Activated naive CD4-positive, alpha-beta T cell treated with anti-CD3 and anti-CD28 coated beads, Interleukin-2, amount 10 ng/mL, durations not matched to agents 7 days and 5 days (primary cell): ENCODE results near the gene TRPM6.

Experiments
- CTCF ChIA-PET: fragments of 350-600 bp; sonication (Branson Sonifier 250); formaldehyde crosslinking; loops from one replicate; lab custom pipeline; 2021; ENCODE audit warnings: antibody characterized with exemption; lab: Charles Lee
- DNase-seq: peaks from one replicate; pipeline ENCODE4 v3.0.0-alpha.2; 2020
- H3K27ac Mint-ChIP-seq: one replicate; pipeline ENCODE4 v1.8.0; 2021; ENCODE audit warnings: mild to moderate bottlenecking, moderate library complexity, mixed read lengths
- H3K27me3 Mint-ChIP-seq: one replicate; pipeline ENCODE4 v1.8.0; 2021; ENCODE audit warnings: mild to moderate bottlenecking, mixed read lengths
- H3K36me3 Mint-ChIP-seq: one replicate; pipeline ENCODE4 v1.8.0; 2021; ENCODE audit warnings: mixed read lengths
- H3K4me1 Mint-ChIP-seq: one replicate; pipeline ENCODE4 v1.8.0; 2021; ENCODE audit warnings: mixed read lengths
- H3K4me3 Mint-ChIP-seq: one replicate; pipeline ENCODE4 v1.8.0; 2021; ENCODE audit warnings: mild to moderate bottlenecking, moderate library complexity, mixed read lengths
- H3K9me3 Mint-ChIP-seq: one replicate; pipeline ENCODE4 v1.8.0; 2021; ENCODE audit warnings: mixed read lengths

The TRPM6 gene

GRCh38 chr9:74773886-74774479 is 113.7 kb downstream of the TRPM6 start:
- Mint-ChIP-seq H3K27me3 (peaks cover 8% of the 10 kb centered on the region), H3K36me3 (no peaks in the 10 kb centered on the region), H3K4me1 (peaks cover 2% of the 10 kb centered on the region), H3K27ac (no peak overlapping the region), H3K4me3 (no peak overlapping the region), H3K9me3 (no peaks in the 10 kb centered on the region)
- DNase-seq: peak; percentile 82
- CTCF ChIA-PET: interaction anchor here (0.6 to 8.5 kb wide), 27 partner anchors 10 to 1091 kb away, joined by 3 to 121 read pairs (median 3); partner anchors contain the start of genes C9orf40, CARNMT1 and OSTF1

- Mint-ChIP-seq H3K9me3 (no peaks in the 10 kb centered on the region), H3K36me3 (no peaks in the 10 kb centered on the region), H3K27ac (no peak overlapping the region), H3K4me3 (no peak overlapping the region), H3K27me3 (peaks cover 8% of the 10 kb centered on the region), H3K4me1 (peaks cover 2% of the 10 kb centered on the region)
- no peak for DNase-seq
- CTCF ChIA-PET: interaction anchor here (0.9 to 8.5 kb wide), 6 partner anchors 181 to 1571 kb away, joined by 3 to 121 read pairs (median 8); partner anchors contain the start of gene C9orf40
Measured at GRCh38 chr9:74772121-74772520, 115.6 kb downstream of the TRPM6 start.

DNA sequence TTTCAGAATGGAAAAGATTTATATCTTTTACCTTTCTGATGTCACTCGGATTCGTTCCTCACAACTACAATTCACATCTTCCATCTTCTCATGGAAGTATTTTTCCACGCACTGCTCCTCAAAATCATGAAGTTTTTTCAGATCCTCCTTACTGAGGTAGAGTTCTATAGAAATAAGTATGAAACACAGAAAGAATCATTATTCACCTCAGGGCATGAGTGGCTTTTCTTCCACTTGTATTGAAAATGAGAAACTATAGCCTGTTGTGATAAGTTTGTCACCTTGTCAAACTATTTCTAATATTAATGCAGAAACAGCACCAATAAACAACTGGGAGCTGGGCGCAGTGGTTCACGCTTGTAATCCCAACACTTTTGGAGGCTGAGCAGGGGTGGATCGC is 116.0 kb downstream of the TRPM6 start:
- peaks cover 2% of the 10 kb centered on the region for H3K4me1 Mint-ChIP-seq
- H3K27me3 Mint-ChIP-seq: peaks cover 8% of the 10 kb centered on the region
- H3K36me3 Mint-ChIP-seq: no peaks in the 10 kb centered on the region
- DNase-seq: no peak
- H3K4me3 Mint-ChIP-seq: no peak overlapping the region
- H3K9me3 Mint-ChIP-seq: no peaks in the 10 kb centered on the region
- CTCF ChIA-PET: interaction anchor here (0.6 to 8.5 kb wide), 6 partner anchors 261 to 1571 kb away, joined by 3 to 74 read pairs (median 3); no protein-coding TSS in a partner anchor
- H3K27ac Mint-ChIP-seq: no peak overlapping the region

- CTCF ChIA-PET: interaction anchor here (0.6 to 1.3 kb wide), 4 partner anchors 46 to 306 kb away, joined by 3 read pairs; no protein-coding TSS in a partner anchor
- Mint-ChIP-seq H3K4me1 (peaks cover 2% of the 10 kb centered on the region), H3K27ac (no peak overlapping the region), H3K27me3 (peaks cover 8% of the 10 kb centered on the region), H3K36me3 (no peaks in the 10 kb centered on the region), H3K9me3 (no peaks in the 10 kb centered on the region), H3K4me3 (no peak overlapping the region)
- no peak for DNase-seq
Measured at GRCh38 chr9:74771262-74771585, 116.5 kb downstream of the TRPM6 start.

GRCh38 chr9:74770508-74771261 is 117.0 kb downstream of the TRPM6 start:
- DNase-seq: peak; percentile 51
- Mint-ChIP-seq H3K27ac (no peak overlapping the region), H3K27me3 (peaks cover 8% of the 10 kb centered on the region), H3K4me3 (no peak overlapping the region), H3K36me3 (no peaks in the 10 kb centered on the region), H3K9me3 (no peaks in the 10 kb centered on the region), H3K4me1 (peaks cover 2% of the 10 kb centered on the region)
- CTCF ChIA-PET: interaction anchor here (0.6 to 1.3 kb wide), 8 partner anchors 29 to 314 kb away, joined by 3 to 4 read pairs (median 3); no protein-coding TSS in a partner anchor

GRCh38 chr9:74765481-74765971 is 122.2 kb downstream of the TRPM6 start:
- Mint-ChIP-seq H3K27ac (no peak overlapping the region), H3K36me3 (no peaks in the 10 kb centered on the region), H3K27me3 (peaks cover 12% of the 10 kb centered on the region), H3K4me3 (no peak overlapping the region), H3K9me3 (no peaks in the 10 kb centered on the region), H3K4me1 (no peaks in the 10 kb centered on the region)
- CTCF ChIA-PET: no interaction called here
- DNase-seq: no peak

DNA sequence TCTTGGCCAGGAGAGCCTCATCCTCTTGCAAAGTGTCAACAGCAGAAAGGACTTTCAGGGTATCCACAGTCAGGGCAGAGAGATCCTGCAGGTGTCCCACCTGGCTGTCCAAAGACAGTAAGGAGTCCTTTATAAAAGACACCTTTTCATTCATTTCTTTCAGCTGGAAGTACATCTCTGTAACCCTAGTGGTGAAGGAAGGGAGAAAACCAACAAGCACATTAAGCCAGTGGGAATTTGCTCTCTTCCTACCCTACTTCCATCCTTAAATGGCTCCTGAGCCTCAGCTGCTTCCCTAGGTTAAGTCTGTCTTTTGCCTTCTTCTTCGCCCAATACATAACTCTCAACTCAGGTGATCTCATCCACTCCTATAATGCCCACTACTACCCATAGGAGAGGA is 124.8 kb downstream of the TRPM6 start:
- H3K9me3 Mint-ChIP-seq: no peaks in the 10 kb centered on the region
- peaks cover 10% of the 10 kb centered on the region for H3K27me3 Mint-ChIP-seq
- no peak overlapping the region for H3K27ac Mint-ChIP-seq
- H3K4me1 Mint-ChIP-seq: no peaks in the 10 kb centered on the region
- CTCF ChIA-PET: no interaction called here
- H3K4me3 Mint-ChIP-seq: no peak overlapping the region
- H3K36me3 Mint-ChIP-seq: no peaks in the 10 kb centered on the region
- no peak for DNase-seq

DNA sequence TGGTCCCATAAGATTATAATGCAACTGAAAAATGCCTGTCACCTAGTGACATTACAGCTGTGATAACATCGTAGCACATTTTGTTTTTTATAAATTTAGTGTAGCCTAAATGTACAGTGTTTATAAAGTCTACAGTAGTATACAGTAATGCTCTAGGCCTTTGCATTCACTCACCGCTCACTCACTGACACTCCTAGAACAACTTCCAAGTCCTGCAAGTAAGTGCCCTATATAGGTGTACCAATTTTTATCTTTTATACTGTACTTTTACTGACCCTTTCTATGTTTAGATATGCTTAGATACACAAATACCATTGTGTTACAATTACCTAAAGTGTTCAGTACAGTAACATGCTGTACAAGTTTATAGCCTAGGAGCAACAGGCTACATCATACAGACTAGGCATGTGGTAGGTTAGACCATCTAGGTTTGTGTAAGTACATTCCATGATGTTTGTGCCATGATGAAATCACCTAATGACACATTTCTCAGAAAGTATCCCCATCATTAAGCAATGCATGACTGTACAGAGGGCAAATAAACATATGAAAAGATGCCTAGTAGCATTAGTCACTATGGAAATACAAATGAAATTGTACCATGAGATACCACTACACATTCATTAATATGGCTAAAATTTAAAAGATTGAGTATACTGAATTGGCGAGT is 127.6 kb downstream of the TRPM6 start:
- H3K36me3 Mint-ChIP-seq: no peaks in the 10 kb centered on the region
- CTCF ChIA-PET: no interaction called here
- no peak for DNase-seq

GRCh38 chr9:74755999-74756398 is 131.7 kb downstream of the TRPM6 start:
- no peaks in the 10 kb centered on the region for H3K9me3 Mint-ChIP-seq
- DNase-seq: no peak
- CTCF ChIA-PET: no interaction called here

More for the DNA sequence above, 127.6 kb downstream of the TRPM6 start:
- Mint-ChIP-seq H3K9me3 (no peaks in the 10 kb centered on the region), H3K4me1 (no peaks in the 10 kb centered on the region), H3K4me3 (no peak overlapping the region), H3K27me3 (peaks cover 19% of the 10 kb centered on the region), H3K27ac (no peak overlapping the region)

GRCh38 chr9:74755355-74755754 is 132.4 kb downstream of the TRPM6 start:
- CTCF ChIA-PET: no interaction called here
- H3K4me1 Mint-ChIP-seq: no peaks in the 10 kb centered on the region
- H3K9me3 Mint-ChIP-seq: no peaks in the 10 kb centered on the region
- DNase-seq: no peak
- H3K27ac Mint-ChIP-seq: no peak overlapping the region
- H3K27me3 Mint-ChIP-seq: peaks cover 13% of the 10 kb centered on the region
- no peaks in the 10 kb centered on the region for H3K36me3 Mint-ChIP-seq
- no peak overlapping the region for H3K4me3 Mint-ChIP-seq

More at GRCh38 chr9:74755999-74756398, 131.7 kb downstream of the TRPM6 start:
- Mint-ChIP-seq H3K4me1 (no peaks in the 10 kb centered on the region), H3K27ac (no peak overlapping the region), H3K27me3 (peaks cover 13% of the 10 kb centered on the region), H3K4me3 (no peak overlapping the region), H3K36me3 (no peaks in the 10 kb centered on the region)

DNA sequence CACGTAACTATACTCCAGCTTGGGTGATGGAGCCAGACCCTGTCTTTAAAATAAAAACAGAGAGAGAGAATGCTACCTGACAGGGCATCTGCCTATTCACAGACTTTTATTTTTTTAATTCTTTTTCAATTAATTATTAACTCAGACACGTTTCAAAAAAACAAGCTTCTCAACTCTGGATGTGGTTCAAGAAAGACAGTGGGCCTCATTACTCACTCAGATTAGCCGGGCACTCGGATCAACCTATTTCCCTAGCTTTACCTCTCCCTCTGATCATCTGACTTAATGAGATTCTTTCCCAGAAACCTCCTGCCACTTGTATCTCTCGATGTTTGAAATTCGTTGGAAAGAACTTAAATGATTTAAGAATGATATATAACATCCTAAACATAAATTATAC is 134.1 kb downstream of the TRPM6 start:
- no peak for DNase-seq
- no peaks in the 10 kb centered on the region for H3K36me3 Mint-ChIP-seq
- no peaks in the 10 kb centered on the region for H3K4me1 Mint-ChIP-seq
- H3K27ac Mint-ChIP-seq: no peak overlapping the region
- peaks cover 17% of the 10 kb centered on the region for H3K27me3 Mint-ChIP-seq
- H3K4me3 Mint-ChIP-seq: no peak overlapping the region
- no peaks in the 10 kb centered on the region for H3K9me3 Mint-ChIP-seq
- CTCF ChIA-PET: interaction anchor here (1.3 kb wide), 1 partner anchor 20 kb away, joined by 3 read pairs; no protein-coding TSS in a partner anchor

- no peak for DNase-seq
- CTCF ChIA-PET: no interaction called here
- no peak overlapping the region for H3K27ac Mint-ChIP-seq
Measured at GRCh38 chr9:74748966-74749365, 138.8 kb downstream of the TRPM6 start.

GRCh38 chr9:74742792-74743730 is 144.7 kb downstream of the TRPM6 start:
- no peak overlapping the region for H3K27ac Mint-ChIP-seq
- no peaks in the 10 kb centered on the region for H3K36me3 Mint-ChIP-seq
- CTCF ChIA-PET: interaction anchor here (0.7 to 1.3 kb wide), 5 partner anchors 24 to 1636 kb away, joined by 3 read pairs; no protein-coding TSS in a partner anchor
- peaks cover 7% of the 10 kb centered on the region for H3K27me3 Mint-ChIP-seq
- no peaks in the 10 kb centered on the region for H3K9me3 Mint-ChIP-seq
- DNase-seq: peak; percentile 23
- H3K4me1 Mint-ChIP-seq: no peaks in the 10 kb centered on the region
- H3K4me3 Mint-ChIP-seq: no peak overlapping the region

More at GRCh38 chr9:74748966-74749365, 138.8 kb downstream of the TRPM6 start:
- H3K4me3 Mint-ChIP-seq: no peak overlapping the region
- peaks cover 7% of the 10 kb centered on the region for H3K27me3 Mint-ChIP-seq
- no peaks in the 10 kb centered on the region for H3K9me3 Mint-ChIP-seq
- no peaks in the 10 kb centered on the region for H3K36me3 Mint-ChIP-seq
- no peaks in the 10 kb centered on the region for H3K4me1 Mint-ChIP-seq
